Sigmoid colon (tissue), 4 donors: ENCODE measurements around the gene SEMA4C.

Experiments
- EP300 ChIP-seq, 4 donors: sonication (generic); formaldehyde crosslinking; IDR thresholded peaks; one replicate each; pipeline ENCODE4 v1.6.1; 2017; ENCODE audit warnings: antibody characterized with exemption in 4 of 4
- POLR2A ChIP-seq, 2 donors: fragments of 450-650 bp; IDR thresholded peaks; one replicate each; pipeline ENCODE4 v1.6.1; 2016; ENCODE audit warnings: antibody characterized with exemption in 2 of 2, mild to moderate bottlenecking in 2 of 2, moderate library complexity in 2 of 2
- TF ChIP-seq, protein P1 (sequence below), 4 experiments: fragments of 450-650 bp in 3 of 4; fragments of 200-600 bp in 1 of 4; IDR thresholded peaks; one replicate each; pipeline ENCODE4 v1.5.1; 2016 to 2019; ENCODE audit warnings: antibody characterized with exemption in 4 of 4, mild to moderate bottlenecking in 3 of 4, moderate library complexity in 2 of 4

GRCh38 chr2:96897491-96898134 is 27.7 kb upstream of the SEMA4C start:
- TF ChIP-seq POLR2A (IDR thresholded peaks at IDR 0.05) (no peak), EP300 (IDR thresholded peaks at IDR 0.05) (no peak)
- TF ChIP-seq, protein P1, sequence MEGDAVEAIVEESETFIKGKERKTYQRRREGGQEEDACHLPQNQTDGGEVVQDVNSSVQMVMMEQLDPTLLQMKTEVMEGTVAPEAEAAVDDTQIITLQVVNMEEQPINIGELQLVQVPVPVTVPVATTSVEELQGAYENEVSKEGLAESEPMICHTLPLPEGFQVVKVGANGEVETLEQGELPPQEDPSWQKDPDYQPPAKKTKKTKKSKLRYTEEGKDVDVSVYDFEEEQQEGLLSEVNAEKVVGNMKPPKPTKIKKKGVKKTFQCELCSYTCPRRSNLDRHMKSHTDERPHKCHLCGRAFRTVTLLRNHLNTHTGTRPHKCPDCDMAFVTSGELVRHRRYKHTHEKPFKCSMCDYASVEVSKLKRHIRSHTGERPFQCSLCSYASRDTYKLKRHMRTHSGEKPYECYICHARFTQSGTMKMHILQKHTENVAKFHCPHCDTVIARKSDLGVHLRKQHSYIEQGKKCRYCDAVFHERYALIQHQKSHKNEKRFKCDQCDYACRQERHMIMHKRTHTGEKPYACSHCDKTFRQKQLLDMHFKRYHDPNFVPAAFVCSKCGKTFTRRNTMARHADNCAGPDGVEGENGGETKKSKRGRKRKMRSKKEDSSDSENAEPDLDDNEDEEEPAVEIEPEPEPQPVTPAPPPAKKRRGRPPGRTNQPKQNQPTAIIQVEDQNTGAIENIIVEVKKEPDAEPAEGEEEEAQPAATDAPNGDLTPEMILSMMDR (IDR thresholded peaks at IDR 0.05): no peak
